HG02610 (cell line): ENCODE measurements around the gene ERGIC1.
"Not testable (repeated sequence)": the region's sequence is repeated elsewhere in the genome, so short reads cannot be mapped to it uniquely, and the experiment has no call there.

ENCODE experiments used
- ATAC-seq: cut with Tn5 transposase; IDR thresholded peaks from one replicate; pipeline ENCODE4 v1.9.1; 2021; ENCODE audit warnings: mild to moderate bottlenecking, moderate library complexity; ENCODE audit not compliant: unreplicated experiment

The ERGIC1 gene

GRCh38 chr5:172877466-172878260 is 43.6 kb downstream of the ERGIC1 start:
- no peak for ATAC-seq

DNA sequence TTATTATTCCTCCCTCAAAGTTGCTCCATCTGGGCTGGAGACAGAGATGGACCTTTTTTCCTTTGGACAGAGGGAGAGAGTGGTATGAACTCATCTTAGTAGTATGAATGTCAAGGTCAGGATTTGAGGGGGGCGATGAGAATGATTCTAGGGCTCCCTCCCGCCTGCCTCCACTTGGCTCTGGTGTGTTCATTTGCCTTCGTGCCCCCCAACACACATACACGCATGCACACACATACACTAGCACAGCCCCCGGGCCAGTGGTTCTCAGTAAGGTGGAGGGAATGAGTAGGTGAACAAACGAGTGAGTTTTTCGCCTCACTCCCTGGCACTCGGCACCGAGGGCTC is 44.5 kb downstream of the ERGIC1 start:
- ATAC-seq = no peak

- ATAC-seq = no peak
Measured at GRCh38 chr5:172878933-172879752, 45.1 kb downstream of the ERGIC1 start.

- ATAC-seq = peak; percentile 85
Measured at GRCh38 chr5:172881691-172882370, 47.8 kb downstream of the ERGIC1 start.

- ATAC-seq = no peak
Measured at GRCh38 chr5:172883066-172883465, 49.0 kb downstream of the ERGIC1 start.

DNA sequence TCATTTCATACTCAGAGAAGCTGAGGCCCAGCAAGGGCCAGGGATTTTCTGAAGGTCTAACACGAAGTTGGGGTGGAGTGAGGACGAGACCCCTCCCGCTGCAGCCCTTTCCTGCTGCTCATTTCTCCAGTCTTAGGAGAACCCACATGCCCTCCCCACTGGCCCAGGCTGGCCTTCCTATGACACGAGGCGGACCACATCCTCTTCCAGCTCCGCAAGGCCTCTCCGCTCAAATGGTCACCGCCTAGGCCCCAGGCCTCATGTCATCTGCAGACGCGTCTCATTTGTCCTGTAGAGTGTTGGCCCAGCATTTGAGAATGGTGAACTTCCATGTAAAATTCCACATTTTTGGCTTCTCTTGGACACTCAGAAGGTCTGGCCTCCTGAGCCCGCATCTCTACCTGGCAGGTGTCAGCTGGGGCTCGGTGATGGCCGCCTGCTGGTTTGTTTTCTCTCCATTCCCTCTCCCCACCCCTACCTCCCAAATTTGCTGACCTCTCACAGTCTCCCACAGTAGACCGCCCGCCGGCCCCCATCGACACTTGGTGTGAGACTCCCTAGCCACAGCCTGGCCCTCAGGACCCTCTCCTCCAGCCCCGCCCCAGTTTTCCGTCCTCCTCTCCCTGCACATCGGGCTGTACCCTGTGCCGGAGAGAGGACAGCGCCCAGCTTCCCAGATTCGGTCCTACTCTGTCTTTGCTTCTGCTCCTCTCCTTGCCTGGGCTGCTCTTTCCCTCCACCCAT is 51.7 kb downstream of the ERGIC1 start:
- no peak for ATAC-seq

DNA sequence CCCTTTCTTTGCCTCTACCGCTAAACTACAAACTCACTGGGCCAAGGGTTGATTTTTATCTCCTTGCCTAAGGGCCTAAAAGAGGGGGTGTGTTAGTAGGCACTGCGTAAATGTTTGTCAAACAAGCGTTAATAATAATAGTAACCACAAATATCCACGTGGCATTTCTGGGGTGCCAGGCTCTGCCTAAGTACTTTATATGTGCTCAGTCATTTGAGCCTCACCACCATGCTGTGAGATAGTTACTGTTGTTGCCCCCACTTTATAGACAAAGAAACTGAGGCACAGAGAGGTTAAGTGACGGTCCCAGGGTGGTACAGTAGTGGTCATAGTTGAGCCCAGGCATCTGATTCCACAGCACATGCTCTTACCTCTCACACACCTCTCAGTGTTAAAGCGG is 52.4 kb downstream of the ERGIC1 start:
- no peak for ATAC-seq

DNA sequence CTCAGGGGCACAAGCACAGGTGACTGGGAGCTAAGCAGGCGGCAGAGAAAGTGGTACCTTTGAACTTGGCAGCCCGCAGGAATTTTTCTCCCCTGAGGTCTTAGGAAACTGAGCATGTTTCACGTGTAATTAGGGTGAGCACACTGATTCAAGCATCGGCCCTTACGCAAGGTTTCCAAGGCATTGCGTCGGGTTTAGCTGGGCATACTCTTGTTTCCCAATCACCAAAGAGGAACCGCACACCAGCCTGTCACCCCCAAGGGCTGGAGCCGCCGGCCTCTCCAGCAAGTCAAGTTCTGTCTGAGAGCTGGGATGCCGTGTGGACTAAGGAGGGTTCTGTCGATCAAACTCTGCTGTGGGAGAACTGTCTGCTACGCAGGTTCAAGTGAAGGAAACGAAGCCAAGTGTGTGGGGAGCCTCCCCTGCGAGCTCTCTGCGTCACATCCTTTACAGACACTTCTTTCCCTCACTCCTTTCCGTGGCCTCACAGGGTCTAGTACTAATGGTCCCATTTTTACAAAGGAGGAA is 53.0 kb downstream of the ERGIC1 start:
- no peak for ATAC-seq

DNA sequence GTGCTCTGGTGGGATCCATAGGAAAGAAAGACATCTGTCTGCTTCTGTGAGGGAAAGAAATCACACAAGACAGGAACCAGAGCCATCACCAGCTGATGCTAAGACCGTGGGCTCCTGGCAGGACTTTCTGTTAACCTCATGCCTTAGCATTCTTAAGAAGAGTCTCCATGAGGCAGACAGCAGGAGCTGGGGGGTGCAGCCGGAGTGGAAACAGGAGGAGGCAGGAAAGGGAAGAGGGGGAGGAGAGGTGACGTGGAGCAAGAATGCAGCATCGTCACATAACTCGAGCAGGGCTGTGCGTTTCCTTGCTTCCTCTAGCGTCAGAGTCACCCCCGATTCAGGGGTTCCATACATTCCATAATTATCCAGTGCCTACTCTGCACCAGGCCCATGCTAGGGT is 53.6 kb downstream of the ERGIC1 start:
- no peak for ATAC-seq

- ATAC-seq = no peak
Measured at GRCh38 chr5:172890659-172891058, 56.6 kb downstream of the ERGIC1 start.

- ATAC-seq = no peak
Measured at GRCh38 chr5:172891716-172892421, 57.8 kb downstream of the ERGIC1 start.

- ATAC-seq = no peak
Measured at GRCh38 chr5:172892713-172893112, 58.7 kb downstream of the ERGIC1 start.

DNA sequence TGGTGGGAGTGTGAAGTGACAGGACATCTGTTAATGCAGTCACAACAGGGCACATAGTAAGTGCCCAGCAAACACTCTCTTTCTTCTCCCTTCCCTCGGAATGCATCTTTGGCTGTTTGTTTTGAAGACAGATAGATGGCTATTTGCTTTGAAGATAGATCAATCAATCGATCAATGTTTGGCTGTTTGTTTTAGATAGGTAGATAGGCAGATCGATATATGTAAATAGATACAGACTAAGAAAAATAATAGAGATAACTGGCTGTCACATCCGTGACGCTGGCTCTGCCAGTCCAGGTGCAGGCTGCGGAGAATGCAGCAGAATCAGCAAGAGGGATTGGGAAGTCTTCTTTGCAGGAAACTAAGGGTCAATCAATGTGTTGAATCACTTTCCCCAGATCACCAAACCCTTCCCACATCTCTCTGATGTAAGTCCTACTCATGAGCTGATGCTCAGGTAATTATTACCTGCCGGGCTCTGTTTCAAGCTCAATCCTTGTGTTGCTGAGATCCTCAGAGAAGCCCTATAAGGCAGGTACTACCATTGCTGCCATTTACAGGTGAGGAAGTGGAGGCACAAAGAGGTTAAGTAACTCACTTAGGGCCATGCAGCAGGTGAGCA is 60.8 kb downstream of the ERGIC1 start:
- no peak for ATAC-seq

DNA sequence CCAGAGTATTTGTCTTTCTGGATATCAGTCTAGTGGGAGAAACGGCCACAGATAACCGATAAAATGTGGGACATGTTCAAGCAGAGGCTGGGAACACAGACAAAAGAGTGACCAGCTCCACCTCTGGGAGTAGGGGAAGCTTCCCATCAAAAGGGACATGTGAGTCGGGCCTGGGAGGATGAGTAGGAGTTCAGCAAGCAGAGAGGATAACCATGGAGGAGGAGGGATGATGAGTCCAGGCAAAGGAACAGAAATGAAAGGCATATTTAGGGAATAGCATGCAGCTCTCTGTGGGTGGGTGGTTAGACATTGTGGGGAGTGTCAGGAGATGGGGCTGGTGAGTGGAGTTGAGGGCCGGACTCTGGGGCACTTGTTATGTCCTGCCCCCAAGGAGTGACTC is 61.5 kb downstream of the ERGIC1 start:
- no peak for ATAC-seq

DNA sequence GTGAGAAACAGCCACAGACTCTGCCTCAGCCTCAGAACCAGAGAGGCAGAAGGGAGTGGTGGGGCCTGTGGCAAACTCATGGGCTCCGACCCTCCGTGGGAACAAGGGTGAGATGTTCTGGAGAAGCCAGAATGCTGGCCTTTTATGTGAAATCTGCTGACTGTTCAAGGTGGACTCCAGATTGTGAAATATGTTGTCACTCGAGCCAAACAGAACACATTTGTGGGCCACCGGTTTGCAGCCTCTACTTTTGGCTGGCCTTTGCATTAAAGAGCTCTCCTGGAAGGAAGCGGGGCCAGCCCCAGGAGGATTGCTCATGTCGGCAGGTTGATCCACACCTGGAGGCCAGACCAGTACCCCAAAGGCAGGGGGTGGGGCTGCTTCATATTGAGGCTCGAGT is 62.4 kb downstream of the ERGIC1 start:
- ATAC-seq = no peak

GRCh38 chr5:172897067-172897466 is 63.0 kb downstream of the ERGIC1 start:
- not testable (repeated sequence) for ATAC-seq

GRCh38 chr5:172897481-172898217 is 63.6 kb downstream of the ERGIC1 start:
- no peak for ATAC-seq

DNA sequence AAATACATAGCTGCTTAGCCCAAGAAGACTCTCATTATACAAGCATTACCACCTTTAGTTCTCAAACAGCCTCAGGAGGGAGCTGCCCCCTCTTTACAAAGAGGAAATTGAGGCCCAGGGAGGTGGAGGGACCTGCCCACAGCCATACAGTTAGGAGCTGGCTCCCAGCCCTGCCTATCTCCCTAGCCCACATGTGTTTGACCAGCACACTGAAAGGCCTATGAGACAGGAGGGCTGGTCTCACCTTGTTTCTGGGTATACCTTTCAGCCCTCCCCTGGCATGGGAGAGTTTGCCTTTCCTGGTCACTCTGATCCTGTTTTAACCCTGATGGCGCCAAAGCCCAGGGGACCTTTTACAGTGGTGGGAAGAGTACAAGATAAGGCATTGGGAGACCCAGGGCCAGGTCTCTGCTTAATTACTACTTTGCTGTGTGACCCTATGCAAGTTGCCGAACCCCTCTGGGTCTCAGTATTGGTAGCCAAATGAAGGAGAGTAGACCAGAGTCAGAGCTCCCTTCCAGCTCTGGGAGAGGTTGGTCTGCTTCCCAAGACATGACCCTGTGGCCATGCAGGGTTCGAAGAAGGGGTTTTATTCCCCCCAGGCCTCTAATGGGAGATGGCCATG is 64.3 kb downstream of the ERGIC1 start:
- no peak for ATAC-seq
